Activated CD8-positive, alpha-beta memory T cell treated with anti-CD3 and anti-CD28 coated beads for 24 hours (primary cell): ENCODE measurements around the gene TLE5.
"Not testable (repeated sequence)": the region's sequence is repeated elsewhere in the genome, so short reads cannot be mapped to it uniquely, and the experiment has no call there.

Source experiments
- DNase-seq: peaks from one replicate; pipeline ENCODE4 v3.0.0-alpha.2; 2020

The TLE5 gene

GRCh38 chr19:3060857-3061181 lies 1.5 kb downstream of the TLE5 start:
- no peak for DNase-seq

DNA sequence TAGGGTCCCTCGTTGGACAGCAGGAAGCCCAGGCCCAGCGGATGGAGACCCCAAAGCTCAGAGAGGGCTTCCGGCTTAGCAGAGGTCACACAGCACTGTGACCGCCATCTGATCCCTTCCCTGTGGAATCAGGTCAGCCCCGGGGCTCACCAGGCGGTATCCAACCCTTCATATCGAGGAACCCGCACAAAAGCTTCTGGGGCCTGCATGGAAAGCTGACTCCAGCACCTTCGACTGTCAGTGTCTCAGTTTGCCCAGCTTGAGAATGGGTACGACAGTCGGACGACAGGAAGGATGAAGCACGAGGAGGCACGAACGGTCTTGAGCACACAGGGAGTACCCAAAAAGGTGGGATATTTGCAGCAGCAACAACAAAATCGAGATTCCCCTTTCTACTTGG lies 2.6 kb downstream of the TLE5 start:
- DNase-seq = no peak

GRCh38 chr19:3058821-3059314 lies 3.4 kb downstream of the TLE5 start:
- no peak for DNase-seq

GRCh38 chr19:3058009-3058820 lies 4.1 kb downstream of the TLE5 start:
- no peak for DNase-seq

- no peak for DNase-seq
These were observed 5.0 kb downstream of the TLE5 start for GRCh38 chr19:3057275-3057714.

DNA sequence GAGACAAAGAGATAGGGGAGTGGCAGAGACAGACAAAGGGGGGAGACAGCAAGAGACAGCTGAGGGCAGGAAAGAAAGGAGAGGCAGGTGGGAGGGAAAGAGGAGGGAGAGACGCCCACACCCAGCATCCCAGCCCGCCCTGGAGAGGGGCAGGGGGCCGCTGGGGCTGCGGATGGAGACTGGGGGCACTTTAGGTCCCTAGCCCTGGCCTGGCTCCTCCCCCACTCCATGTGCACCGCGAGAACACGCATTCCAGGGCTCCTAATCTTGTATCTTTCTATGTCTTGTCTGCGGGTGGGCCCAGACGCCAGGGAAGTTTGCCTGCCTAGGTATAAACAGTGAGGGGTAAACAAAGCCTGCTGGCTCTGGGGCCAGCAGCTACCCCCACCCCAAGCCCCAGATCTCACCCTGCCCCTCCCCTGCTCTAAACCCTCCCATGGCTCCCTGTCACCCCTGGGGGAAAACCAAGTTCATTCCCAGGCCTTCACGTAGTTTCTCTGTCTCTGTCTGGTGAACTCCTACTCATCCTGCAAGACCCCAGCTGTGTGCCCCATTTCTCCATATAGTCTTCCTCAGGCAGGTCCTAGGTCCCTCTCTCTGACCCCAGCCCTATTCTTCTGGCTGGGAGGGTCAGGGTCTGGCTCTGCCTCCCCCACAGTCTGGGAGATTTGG lies 5.7 kb downstream of the TLE5 start:
- DNase-seq = no peak

- no peak for DNase-seq
These were observed 6.4 kb downstream of the TLE5 start for GRCh38 chr19:3055741-3056416.

GRCh38 chr19:3054972-3055740 lies 7.1 kb downstream of the TLE5 start:
- DNase-seq = no peak

GRCh38 chr19:3054265-3054971 lies 7.9 kb downstream of the TLE5 start:
- no peak for DNase-seq

GRCh38 chr19:3053780-3054179 lies 8.5 kb downstream of the TLE5 start:
- no peak for DNase-seq

GRCh38 chr19:3053218-3053621 lies 9.1 kb downstream of the TLE5 start:
- DNase-seq = no peak

GRCh38 chr19:3050016-3050415 lies 12.3 kb downstream of the TLE5 start:
- DNase-seq = not testable (repeated sequence)

- DNase-seq = no peak
These were observed 13.2 kb downstream of the TLE5 start for GRCh38 chr19:3049089-3049488.

DNA sequence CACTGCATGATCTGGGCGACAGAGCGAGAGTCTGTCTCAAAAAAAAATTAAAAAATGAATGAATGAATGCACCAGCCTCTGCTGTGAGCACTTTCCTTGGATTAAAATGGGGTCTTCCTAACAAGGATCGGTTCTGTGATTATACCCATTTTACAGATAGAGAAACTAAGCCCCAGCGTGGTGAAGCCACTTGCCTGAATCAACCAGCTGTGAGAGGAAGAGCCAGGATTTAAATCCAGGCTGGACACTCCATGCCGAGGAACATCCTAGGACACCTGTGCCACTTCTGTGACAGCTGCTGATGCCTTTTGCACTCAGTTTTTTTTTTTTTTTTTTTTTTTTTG lies 14.1 kb downstream of the TLE5 start:
- DNase-seq = no peak

- DNase-seq = no peak
These were observed 14.7 kb downstream of the TLE5 start for GRCh38 chr19:3047496-3048189.

DNA sequence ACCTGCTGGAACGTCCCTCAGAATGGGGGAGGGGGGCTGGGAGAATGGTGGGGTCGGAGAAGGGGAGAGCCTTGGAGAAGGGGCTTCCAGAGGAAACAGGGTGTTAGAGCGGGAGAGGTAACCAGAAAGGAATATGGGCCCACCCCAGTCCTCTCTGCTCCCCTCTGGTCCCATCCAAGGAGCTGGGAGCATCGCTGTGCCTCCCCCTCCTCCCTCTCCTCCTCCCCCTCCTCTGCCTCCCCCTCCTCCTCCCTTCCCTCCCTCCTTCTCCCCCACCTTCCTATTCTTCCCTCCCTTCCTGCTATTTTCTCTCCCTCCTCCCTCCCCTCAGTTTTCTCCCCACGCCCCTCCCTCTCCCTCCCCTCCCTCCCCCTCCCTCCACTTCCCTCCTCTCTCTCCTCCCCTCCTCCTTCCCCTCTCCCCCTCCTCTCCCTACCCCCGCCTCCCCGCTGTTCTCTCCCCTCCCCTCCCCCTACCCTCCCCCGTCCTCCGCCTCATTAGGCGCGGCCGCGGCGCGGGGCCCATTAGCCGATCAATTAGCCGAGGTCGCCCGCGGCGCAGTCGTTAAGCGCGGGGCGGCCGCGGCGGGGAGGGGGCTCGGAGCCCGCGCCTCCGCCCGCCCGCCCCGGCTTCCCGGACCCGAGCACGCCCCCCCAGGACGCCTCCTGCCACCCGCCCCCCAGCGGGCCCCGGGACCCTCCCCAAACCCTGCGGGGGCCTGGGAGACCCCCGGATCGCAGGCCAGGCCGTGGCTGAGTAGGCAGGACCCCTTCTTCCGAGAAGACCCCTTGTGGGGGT lies 15.4 kb downstream of the TLE5 start:
- no peak for DNase-seq

DNA sequence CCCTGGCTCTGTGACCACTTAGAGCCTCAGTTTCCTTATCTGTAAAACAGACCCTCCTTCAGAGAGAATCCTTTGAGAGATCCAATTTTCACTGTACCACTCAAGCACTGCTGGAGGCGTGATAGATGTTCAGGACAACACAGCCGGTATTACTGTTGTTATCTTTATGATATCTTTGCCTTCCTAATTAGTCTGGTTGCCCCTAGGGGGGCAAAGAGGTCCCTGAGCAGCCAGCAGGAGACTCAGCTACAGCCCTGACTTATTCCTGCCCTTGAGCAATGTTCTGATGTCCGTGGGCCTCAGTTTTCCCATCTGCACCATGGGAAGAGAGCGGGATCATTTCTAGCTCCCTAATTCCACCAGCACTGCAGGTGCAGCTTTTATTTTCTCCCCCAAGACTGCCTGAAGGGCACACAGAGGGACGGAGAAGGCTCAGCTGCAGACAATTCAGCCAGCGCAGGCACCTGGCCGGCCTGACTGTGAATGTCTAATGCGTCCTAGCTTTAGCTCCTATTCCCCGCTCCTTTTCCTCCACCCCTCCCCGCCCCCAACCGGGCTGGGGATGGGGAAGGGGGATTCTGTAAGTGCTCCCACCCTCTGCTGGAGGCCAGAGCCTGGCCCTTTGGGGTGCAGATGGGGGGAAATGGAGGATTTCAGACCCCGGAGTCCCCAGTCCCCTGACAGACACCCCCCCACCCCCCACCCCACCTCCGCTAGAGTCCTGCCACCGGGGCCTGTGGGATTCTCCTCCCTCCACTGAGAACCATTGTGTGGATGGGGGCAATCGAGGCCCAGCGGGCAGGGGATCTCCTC lies 16.2 kb downstream of the TLE5 start:
- no peak for DNase-seq

DNA sequence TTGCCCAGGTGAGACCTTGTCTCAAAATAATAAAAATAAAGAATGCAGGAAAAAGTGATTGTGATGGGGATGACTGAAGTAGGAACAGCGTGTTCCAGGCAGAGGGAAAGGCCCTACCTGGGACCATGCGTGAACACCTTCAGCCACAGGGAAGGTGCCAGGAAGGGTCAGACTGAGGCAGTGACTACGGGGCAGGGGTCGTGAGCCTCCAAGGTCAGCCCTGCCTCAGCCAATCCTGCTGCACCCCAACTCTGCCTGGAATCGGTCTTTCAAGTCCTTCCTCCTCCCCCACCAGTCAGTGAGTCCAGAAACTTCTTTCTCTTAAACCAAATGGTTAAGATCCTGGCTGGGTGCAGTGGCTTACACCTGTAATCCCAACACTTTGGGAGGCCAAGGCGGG lies 17.1 kb downstream of the TLE5 start:
- DNase-seq = no peak

DNA sequence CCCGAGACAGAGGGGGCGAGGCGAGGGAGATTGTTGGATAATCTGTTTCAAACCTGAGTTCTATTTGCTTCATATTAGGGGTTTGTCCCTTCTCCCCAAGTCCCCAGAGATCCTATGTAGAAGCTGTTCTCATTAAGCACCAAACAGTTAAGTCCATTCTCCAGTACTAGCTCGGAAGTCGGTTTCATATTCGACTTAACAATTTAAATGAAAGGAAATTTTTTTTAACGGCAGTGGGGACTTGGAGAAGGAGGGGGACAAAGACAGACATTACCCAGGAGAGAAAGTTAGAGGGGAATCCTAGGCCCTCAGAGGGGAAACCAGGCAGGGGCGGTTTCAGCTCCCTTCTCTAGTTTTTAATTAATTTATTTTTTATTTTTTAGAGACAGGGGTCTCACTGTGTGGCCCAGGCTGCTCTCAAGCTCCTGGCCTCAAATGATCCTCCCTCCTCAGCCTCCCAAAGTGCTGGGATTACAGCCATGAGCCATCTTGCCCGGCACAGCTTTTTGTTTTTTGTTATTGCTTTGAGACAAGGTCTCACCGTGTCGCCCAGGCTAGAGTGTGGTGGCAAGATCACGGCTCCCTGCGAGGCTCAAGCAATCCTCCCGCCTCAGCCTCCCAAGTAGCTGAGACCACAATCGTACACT lies 19.6 kb downstream of the TLE5 start:
- DNase-seq = no peak
